Heart right ventricle (tissue), 16 donors: ENCODE measurements around the gene HTRA3. TPM values are rescaled to one million over a fixed set of nuclear protein-coding genes. Genes with fewer than 3 reads are reported as not detected.

Experiments
- ATAC-seq, 8 donors: fragments of 200-7000 bp; cut with Tn5 transposase; one replicate each; pipeline ENCODE4 v1.9.1; 2020; ENCODE audit warnings: mild to moderate bottlenecking in 8 of 8, moderate library complexity in 8 of 8, moderate number of reproducible peaks in 1 of 8
- DNase-seq, 2 donors: peaks; one replicate each; pipeline ENCODE4 v3.0.0-alpha.2; 2020
- H3K27ac ChIP-seq, 10 donors: fragments of 200-600 bp; sonication (generic) in 2 of 10; one replicate each; pipeline versions ENCODE4 v1.5.0 to v1.8.0; 2020 to 2022; ENCODE audit warnings: mild to moderate bottlenecking in 3 of 10
- H3K27me3 ChIP-seq, 7 donors: fragments of 200-600 bp; one replicate each; pipeline ENCODE4 v1.8.0; 2021 to 2022; ENCODE audit warnings: mild to moderate bottlenecking in 2 of 7
- H3K36me3 ChIP-seq, 9 donors: fragments of 200-600 bp; sonication (generic) in 1 of 9; one replicate each; pipeline versions ENCODE4 v1.5.0 to v1.8.0; 2020 to 2022; ENCODE audit warnings: mild to moderate bottlenecking in 2 of 9
- H3K4me1 ChIP-seq, 9 donors: fragments of 200-600 bp; sonication (generic) in 1 of 9; one replicate each; pipeline versions ENCODE4 v1.5.0 to v1.8.0; 2020 to 2022; ENCODE audit warnings: mild to moderate bottlenecking in 4 of 9
- H3K4me3 ChIP-seq, 10 donors: fragments of 200-600 bp; sonication (generic) in 2 of 10; one replicate each; pipeline versions ENCODE4 v1.5.0 to v1.8.0; 2020 to 2022; ENCODE audit warnings: mild to moderate bottlenecking in 7 of 10, moderate library complexity in 2 of 10
- H3K9me3 ChIP-seq, 11 donors: fragments of 200-600 bp in 10 of 11; sonication (generic) in 2 of 11; one replicate each; pipeline versions ENCODE4 v1.5.0 to v1.8.0; 2013 to 2022; ENCODE audit warnings: mild to moderate bottlenecking in 2 of 11, control low read depth in 1 of 11, moderate library complexity in 1 of 11
- WGBS, 2 donors: extraction: QIAGEN DNeasy Blood & Tissue Kit; methylation state at CpG; one replicate each; pipeline ENCODE4 v1.1.7; 2013; ENCODE audit warnings: inconsistent platforms in 1 of 2; 5-methylcytosine and 5-hydroxymethylcytosine counted together
- intact Hi-C, 10 donors: fragments of 100-400 bp; cut with DNase I; formaldehyde crosslinking; loops; one replicate each; pipeline versions ENCODE4 v1.11.1 to v1.14.2; 2022
- polyA plus RNA-seq, 2 donors: library from polyadenylated mRNA; stranded (reverse); fragments of 200-250 nt; gene quantifications; one replicate each; pipeline ENCODE4 v1.2.3, GENCODE V29; 2013
- total RNA-seq, 10 donors: library from RNA; stranded (reverse); fragmentation: NEBNext Ultra II Directional in 3 of 10; extraction: Animal tissue kit (Norgen Biotek cat#: 25700) in 3 of 10; gene quantifications; one replicate each; pipeline versions ENCODE4 v1.2.1 to v1.2.4, GENCODE V29; 2021 to 2023
- TF ChIP-seq, protein P1 (sequence below), 9 donors: fragments of 200-600 bp; sonication (generic) in 2 of 9; IDR thresholded peaks; one replicate each; pipeline versions ENCODE4 v1.5.0 to v1.8.0; 2021 to 2022; ENCODE audit warnings: antibody characterized with exemption in 9 of 9, mild to moderate bottlenecking in 5 of 9, moderate library complexity in 1 of 9
- donor health status: Arrhythmogenic right ventricular cardiomyopathy.
- donor health status: ischemic (EF 13 %, LVEDD 7.1; RV severe dilation, severe dysfunction).
- donor health status: healthy with polysubstance abuse.
- donor health status: DM: no; HTN: yes; CAD: no.
- donor health status: DM: no; HTN: no; CAD: no.
- donor health status: ischemic (EF 25% LVEDD 6.9; RV normal size, moderate dysfunction).
- donor health status: ischemic (EF 25% LVEDD 5.7; RV mildly dilated, moderate dysfunction).
- donor health status: healthy.
- donor health status: DM: yes; HTN: yes; CAD: no.
- donor health status: Ischemic cardiomyopathy.
- donor health status: ischemic (EF 35%, LVEDD 5.7; RV mildly dilated, moderate dysfunction).
- donor health status: nonischemic (EF 11% LVEDD 7.7; RV severe dilation, severe dysfunction).
- donor health status: DM: yes; HTN: yes; CAD: no.
- donor health status: PGD.
- donor health status: ischemic (EF 29% LVEDD 5.4; RV normal size, mild dysfunction).
- donor health status: nonischemic (EF 23%, LVEDD 6.1; RV moderate dilation, normal function).

HTRA3 gene
- total and polyA plus RNA-seq, 12 donors, result 20.2 to 82.5 (median 54.2) TPM

DNA sequence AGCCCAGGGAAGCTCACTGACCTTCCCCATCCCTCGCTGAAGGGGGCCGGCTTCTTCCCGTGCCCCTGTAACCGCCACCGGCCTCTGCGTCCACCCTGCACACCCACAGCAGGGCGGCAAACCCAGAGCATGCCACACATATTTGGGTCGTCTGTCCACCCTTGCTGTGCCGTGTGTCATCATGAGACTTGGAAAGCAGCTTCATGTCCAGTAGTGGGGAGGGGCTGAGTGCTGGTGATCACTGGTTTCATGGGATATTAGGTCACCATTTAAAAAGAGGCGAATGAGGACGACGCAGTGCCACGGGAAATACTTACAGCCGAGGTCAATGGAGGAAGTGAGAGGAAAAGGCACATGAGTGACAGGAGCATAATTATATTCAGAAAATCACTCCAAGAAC lies 74.8 kb downstream of the HTRA3 start:
- Histone ChIP-seq H3K36me3 (no peaks in the 10 kb centered on the region), H3K9me3 (no peaks in the 10 kb centered on the region), H3K4me1 (peaks cover 16 to 50% (median 32%) of the 10 kb centered on the region in 9 donors), H3K27ac (no peak overlapping the region), H3K4me3 (no peak overlapping the region), H3K27me3 (no peaks in the 10 kb centered on the region)
- intact Hi-C loops, result loop anchor here in 1 of 10 donors (5.0 kb wide), 1 partner anchor 48 kb away; no protein-coding TSS in a partner anchor
- WGBS, 2 donors, result 76 to 78% methylated on average over 14 of the region's 14 CpGs
- ATAC-seq (no peak), DNase-seq (no peak)
- TF ChIP-seq, protein P1, sequence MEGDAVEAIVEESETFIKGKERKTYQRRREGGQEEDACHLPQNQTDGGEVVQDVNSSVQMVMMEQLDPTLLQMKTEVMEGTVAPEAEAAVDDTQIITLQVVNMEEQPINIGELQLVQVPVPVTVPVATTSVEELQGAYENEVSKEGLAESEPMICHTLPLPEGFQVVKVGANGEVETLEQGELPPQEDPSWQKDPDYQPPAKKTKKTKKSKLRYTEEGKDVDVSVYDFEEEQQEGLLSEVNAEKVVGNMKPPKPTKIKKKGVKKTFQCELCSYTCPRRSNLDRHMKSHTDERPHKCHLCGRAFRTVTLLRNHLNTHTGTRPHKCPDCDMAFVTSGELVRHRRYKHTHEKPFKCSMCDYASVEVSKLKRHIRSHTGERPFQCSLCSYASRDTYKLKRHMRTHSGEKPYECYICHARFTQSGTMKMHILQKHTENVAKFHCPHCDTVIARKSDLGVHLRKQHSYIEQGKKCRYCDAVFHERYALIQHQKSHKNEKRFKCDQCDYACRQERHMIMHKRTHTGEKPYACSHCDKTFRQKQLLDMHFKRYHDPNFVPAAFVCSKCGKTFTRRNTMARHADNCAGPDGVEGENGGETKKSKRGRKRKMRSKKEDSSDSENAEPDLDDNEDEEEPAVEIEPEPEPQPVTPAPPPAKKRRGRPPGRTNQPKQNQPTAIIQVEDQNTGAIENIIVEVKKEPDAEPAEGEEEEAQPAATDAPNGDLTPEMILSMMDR (IDR thresholded peaks at IDR 0.05), result no peak

DNA sequence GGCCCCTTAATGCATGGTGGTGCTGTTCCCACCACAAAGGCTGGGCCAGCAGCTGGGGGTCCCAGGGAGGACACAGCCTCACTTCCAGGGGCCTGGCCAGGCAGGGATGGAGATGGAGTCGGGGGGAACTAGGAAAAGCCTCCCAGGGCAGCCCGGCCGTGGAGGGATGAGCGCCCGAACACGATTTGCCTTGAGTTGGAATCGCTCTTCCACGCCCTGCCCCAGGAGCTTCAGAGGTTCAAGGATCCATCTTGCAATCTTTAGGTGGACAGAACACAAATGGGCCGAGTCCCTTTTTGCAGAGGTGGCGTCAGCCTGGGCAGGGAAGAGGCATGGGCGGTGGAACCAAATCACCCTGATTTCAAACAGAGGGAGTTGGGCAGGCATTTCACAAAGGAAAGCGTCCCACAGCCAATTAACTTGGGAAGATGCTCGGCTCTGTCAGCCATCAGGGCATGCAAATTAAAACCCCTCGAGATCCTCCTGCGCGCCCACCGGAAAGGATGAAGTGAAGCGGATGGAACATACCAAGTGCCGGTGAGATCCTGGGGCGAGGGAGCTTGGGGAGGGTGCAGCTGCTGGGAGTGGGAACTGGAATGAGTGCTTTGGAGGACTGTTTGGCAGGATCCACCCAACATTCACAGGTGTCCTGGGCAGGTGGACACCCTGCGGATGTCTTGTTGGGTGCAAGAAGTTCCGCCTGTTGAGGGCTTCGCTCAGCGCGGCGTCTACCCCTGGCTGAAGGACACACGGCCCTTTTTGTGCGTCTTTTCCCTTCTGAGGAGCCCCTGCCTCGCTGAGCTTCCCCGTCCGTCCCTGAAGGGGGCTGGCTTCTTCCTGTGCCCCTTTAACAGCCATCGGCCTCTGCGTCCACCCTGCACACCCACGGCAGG lies 75.7 kb downstream of the HTRA3 start:
- TF ChIP-seq, protein P1 (IDR thresholded peaks at IDR 0.05), result no peak
- Histone ChIP-seq H3K9me3 (no peaks in the 10 kb centered on the region), H3K27me3 (no peaks in the 10 kb centered on the region), H3K36me3 (no peaks in the 10 kb centered on the region), H3K27ac (no peak overlapping the region), H3K4me3 (no peak overlapping the region), H3K4me1 (peaks cover 12 to 44% (median 26%) of the 10 kb centered on the region in 9 donors)
- ATAC-seq, result no peak
- intact Hi-C loops, result no loop called here
- WGBS, 2 donors, result 94 to 96% methylated on average over 34 of the region's 34 CpGs
- no peak for DNase-seq

DNA sequence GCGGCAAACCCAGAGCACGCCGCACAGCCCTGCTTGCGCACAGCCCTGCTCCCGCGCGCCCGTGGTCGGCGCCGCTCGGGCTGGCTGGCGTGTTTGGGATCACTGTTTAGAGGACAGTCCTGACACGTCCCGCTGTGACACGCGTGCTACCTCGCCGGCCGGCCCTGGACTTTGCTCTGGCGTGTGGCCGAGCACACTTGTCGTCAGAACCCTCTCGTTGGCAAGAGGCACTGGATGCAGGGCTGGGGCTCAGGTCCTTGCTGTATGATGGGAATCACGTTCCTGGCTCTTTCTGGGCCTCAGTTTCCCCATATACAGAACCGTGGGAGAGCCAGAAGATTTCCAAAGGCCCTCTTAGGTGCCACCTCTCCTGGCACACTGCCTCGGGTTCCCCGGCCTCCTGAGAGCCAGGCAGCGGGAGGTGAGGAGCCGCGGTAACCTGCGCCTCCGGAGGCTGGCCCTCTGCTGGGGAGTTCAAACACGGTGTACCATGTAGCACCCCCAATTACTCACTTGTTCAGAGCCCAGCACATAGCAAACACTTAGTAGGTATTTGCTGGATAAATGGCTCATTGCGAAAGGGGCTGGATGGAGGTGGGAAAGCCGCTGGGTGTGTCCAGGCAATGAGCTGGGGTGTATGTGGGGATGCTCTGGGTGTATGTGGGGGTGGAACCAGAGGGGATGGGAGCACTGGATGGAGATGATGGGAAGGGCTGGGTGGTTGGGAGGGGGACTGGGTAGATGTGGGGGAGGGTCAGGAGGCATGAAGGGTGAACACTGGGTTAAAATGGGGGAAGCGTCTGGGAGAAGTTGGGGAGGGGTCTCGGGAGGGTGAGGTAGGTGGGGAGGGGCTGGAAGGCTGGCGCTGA lies 76.6 kb downstream of the HTRA3 start:
- intact Hi-C loops, result loop anchor here in 1 of 10 donors (2.0 kb wide), 1 partner anchor 73 kb away; no protein-coding TSS in a partner anchor
- no peaks in the 10 kb centered on the region for H3K9me3 ChIP-seq
- ATAC-seq (peak in 2 of 8 donors; percentile 29 to 32), DNase-seq (no peak)
- H3K27ac ChIP-seq, result peak overlapping the region in 3 of 10 donors; percentile 4 to 65 (median 14)
- H3K36me3 ChIP-seq, result no peaks in the 10 kb centered on the region
- TF ChIP-seq, protein P1 (IDR thresholded peaks at IDR 0.05), result no peak
- H3K4me1 ChIP-seq, result peaks cover 4 to 39% (median 18%) of the 10 kb centered on the region in 9 donors
- WGBS, 2 donors, result 84 to 87% methylated on average over 39 of the region's 39 CpGs
- H3K27me3 ChIP-seq, result no peaks in the 10 kb centered on the region
- H3K4me3 ChIP-seq, result no peak overlapping the region
